ENCODE measurements around the gene LGALS1. TPM values are rescaled to one million over a fixed set of nuclear protein-coding genes. Genes with fewer than 3 reads are reported as not detected.

Gene LGALS1
- total RNA-seq, 2 experiments from 2014 or later = 166 to 171 TPM

Other genes with a start within 250 kb of the LGALS1 start
- gene ELFN2, start 248.2 kb upstream of the LGALS1 start, total RNA-seq = under 1 TPM; 0.06 to 0.20 TPM
- 100 to 1,000 TPM; 193 to 204 TPM for gene MFNG, start 189.3 kb upstream of the LGALS1 start, total RNA-seq
- under 1 TPM; 0.06 to 0.14 TPM for gene CARD10, start 156.2 kb upstream of the LGALS1 start, total RNA-seq
- gene CDC42EP1, start 115.2 kb upstream of the LGALS1 start, total RNA-seq = under 1 TPM; 0.25 to 0.32 TPM
- gene LGALS2, start 95.5 kb upstream of the LGALS1 start, total RNA-seq = not detected
- gene GGA1, start 66.8 kb upstream of the LGALS1 start, total RNA-seq = 10 to 100 TPM; 56.3 to 61.9 TPM
- gene SH3BP1, start 36.0 kb upstream of the LGALS1 start, total RNA-seq = 100 to 1,000 TPM in 1 of 2 experiments, 10 to 100 TPM in 1; 90.8 to 103 TPM
- gene PDXP, start 16.9 kb upstream of the LGALS1 start, total RNA-seq = 10 to 100 TPM; 41.4 to 42.5 TPM
- gene NOL12, start 10.7 kb downstream of the LGALS1 start, total RNA-seq = 10 to 100 TPM; 50.0 to 50.8 TPM
- 10 to 100 TPM; 19.7 to 20.8 TPM for gene TRIOBP, start 21.4 kb downstream of the LGALS1 start, total RNA-seq
- gene GCAT, start 132.3 kb downstream of the LGALS1 start, total RNA-seq = 10 to 100 TPM; 11.6 to 12.9 TPM
- gene GALR3, start 147.7 kb downstream of the LGALS1 start, total RNA-seq = not detected
- gene ANKRD54, start 168.7 kb downstream of the LGALS1 start, total RNA-seq = 10 to 100 TPM; 20.2 to 21.9 TPM
- gene EIF3L, start 173.8 kb downstream of the LGALS1 start, total RNA-seq = 100 to 1,000 TPM; 656 to 671 TPM
- gene MICALL1, start 230.7 kb downstream of the LGALS1 start, total RNA-seq = 10 to 100 TPM; 14.2 to 16.6 TPM